Astrocyte (in vitro differentiated cells and primary cell): Measurements from ENCODE around the gene SORL1.

Source experiments
- EZH2 ChIP-seq: IDR thresholded peaks from 2 replicates; pipeline ENCODE4 v1.6.1; 2012; ENCODE audit warnings: mild to moderate bottlenecking, low read length, inconsistent platforms; ENCODE audit not compliant: insufficient read depth
- TF ChIP-seq, protein P1 (sequence below): IDR thresholded peaks from 2 replicates; pipeline ENCODE4 v1.5.1; 2011; ENCODE audit warnings: low read depth, mild to moderate bottlenecking, inconsistent platforms, low read length, moderate library complexity; ENCODE audit not compliant: insufficient read depth

DNA sequence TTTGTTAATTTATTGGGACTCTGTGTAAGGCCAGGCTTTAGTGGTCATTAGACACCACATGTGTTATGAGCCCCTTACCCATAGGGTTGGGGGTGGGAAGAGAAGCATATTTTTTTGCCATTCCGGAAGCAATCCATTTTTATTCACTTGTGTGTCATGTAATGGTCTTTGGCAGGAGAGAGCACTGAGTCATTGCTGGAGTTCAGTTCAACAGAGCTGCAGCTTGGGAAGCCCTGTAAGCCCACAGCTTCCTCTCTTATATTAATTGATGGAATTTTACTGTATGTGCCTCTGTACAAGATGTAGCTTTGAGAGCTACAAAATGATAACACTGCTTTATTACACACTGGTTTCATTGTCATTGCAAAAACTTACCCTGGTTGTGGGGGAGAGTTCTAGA is 177.9 kb downstream of the SORL1 start:
- TF ChIP-seq, protein P1, sequence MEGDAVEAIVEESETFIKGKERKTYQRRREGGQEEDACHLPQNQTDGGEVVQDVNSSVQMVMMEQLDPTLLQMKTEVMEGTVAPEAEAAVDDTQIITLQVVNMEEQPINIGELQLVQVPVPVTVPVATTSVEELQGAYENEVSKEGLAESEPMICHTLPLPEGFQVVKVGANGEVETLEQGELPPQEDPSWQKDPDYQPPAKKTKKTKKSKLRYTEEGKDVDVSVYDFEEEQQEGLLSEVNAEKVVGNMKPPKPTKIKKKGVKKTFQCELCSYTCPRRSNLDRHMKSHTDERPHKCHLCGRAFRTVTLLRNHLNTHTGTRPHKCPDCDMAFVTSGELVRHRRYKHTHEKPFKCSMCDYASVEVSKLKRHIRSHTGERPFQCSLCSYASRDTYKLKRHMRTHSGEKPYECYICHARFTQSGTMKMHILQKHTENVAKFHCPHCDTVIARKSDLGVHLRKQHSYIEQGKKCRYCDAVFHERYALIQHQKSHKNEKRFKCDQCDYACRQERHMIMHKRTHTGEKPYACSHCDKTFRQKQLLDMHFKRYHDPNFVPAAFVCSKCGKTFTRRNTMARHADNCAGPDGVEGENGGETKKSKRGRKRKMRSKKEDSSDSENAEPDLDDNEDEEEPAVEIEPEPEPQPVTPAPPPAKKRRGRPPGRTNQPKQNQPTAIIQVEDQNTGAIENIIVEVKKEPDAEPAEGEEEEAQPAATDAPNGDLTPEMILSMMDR, result no peak
- TF ChIP-seq EZH2, result no peak
